HCT116 (cell line): Measurements from ENCODE around the gene IGIP.

Source experiments
- POLR2A ChIP-seq: IDR thresholded peaks from 2 replicates; pipeline ENCODE4 v1.7.0; 2011; ENCODE audit warnings: borderline replicate concordance; ENCODE audit not compliant: insufficient read depth, insufficient read length; ENCODE audit errors: extremely low read depth
- POLR2AphosphoS5 ChIP-seq: IDR thresholded peaks from 2 replicates; pipeline ENCODE4 v1.6.1; 2011; ENCODE audit warnings: mild to moderate bottlenecking, low read depth, low read length, moderate library complexity
- ZNF274 ChIP-seq: fragments of 200-500 bp; sonication (Bioruptor generic); IDR thresholded peaks from 2 replicates; pipeline ENCODE4 v1.6.1; 2014; ENCODE audit warnings: mild to moderate bottlenecking, low read depth, low read length, inconsistent platforms

DNA sequence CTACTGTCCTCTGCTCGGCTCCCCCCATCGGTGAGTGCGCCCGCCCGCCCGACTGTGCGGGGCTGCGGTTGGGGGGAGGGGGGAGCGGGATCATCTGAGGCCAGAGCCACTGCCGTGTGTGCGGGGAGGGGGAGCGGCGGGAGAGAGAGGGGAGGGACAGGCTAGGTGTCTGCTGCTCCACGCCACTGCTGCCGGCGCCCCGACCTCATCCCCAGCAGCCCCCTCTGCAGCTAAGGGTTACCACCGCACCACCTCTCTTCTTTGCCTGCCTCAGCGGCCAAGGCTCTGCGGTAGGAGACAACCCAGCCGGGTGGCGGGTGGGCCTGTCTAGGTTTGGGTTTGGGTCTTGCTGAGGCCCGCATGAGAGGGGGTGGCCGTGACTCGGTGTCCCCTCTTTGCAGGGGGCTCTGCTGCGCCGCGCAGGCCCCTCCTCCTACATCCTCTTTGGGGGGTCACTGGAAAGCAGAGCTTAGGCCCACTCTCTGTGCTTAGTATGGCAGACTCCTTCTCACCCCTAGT, 12.5 kb upstream of the IGIP start:
- TF ChIP-seq POLR2AphosphoS5 = no peak
- no peak for TF ChIP-seq ZNF274
- TF ChIP-seq POLR2A = no peak
